Adrenal gland (tissue), 12 donors: ENCODE measurements around the gene S100A8. TPM values are rescaled to one million over a fixed set of nuclear protein-coding genes. Genes with fewer than 3 reads are reported as not detected.
A peak's percentile ranks its signal among the peaks of the same experiment; 100 is the strongest.
"Not testable (repeated sequence)": the region's sequence is repeated elsewhere in the genome, so short reads cannot be mapped to it uniquely, and the experiment has no call there.

Experiments
- DNase-seq, 7 donors: peaks; one replicate each; pipeline ENCODE4 v3.0.0-alpha.2; 2019 to 2020
- H3K27ac ChIP-seq, 5 donors: fragments of 200-600 bp; sonication (generic) in 4 of 5; 1 replicate in 3 of 5; 2 replicates in 2 of 5; pipeline versions ENCODE4 v1.5.1 to v1.8.0; 2016 to 2020; ENCODE audit warnings: mild to moderate bottlenecking in 1 of 5
- H3K27me3 ChIP-seq: fragments of 200-600 bp; 2 replicates; pipeline ENCODE4 v1.8.0; 2021
- H3K36me3 ChIP-seq, 2 donors: fragments of 200-600 bp; replicated peaks in 1 of 2; 1 replicate in 1 of 2; 2 replicates in 1 of 2; pipeline versions ENCODE4 v1.5.1 to v1.8.0; 2018 to 2022
- H3K4me1 ChIP-seq, 2 donors: fragments of 200-600 bp; replicated peaks in 1 of 2; 1 replicate in 1 of 2; 2 replicates in 1 of 2; pipeline versions ENCODE4 v1.5.1 to v1.8.0; 2018 to 2021
- H3K4me3 ChIP-seq, 4 donors: fragments of 200-600 bp; sonication (generic) in 3 of 4; one replicate each; pipeline ENCODE4 v1.5.1; 2016 to 2018
- H3K9me3 ChIP-seq, 3 donors: fragments of 200-600 bp; sonication (generic) in 1 of 3; replicated peaks in 1 of 3; 1 replicate in 2 of 3; 2 replicates in 1 of 3; pipeline versions ENCODE4 v1.5.1 to v1.8.0; 2016 to 2021
- CTCF ChIP-seq, 6 experiments: fragments of 450-650 bp in 4 of 6; fragments of 200-600 bp in 2 of 6; sonication (generic) in 1 of 6; IDR thresholded peaks; 1 replicate in 5 of 6; 2 replicates in 1 of 6; pipeline versions ENCODE4 v1.5.1 to v1.8.0; 2016 to 2021; ENCODE audit warnings: antibody characterized with exemption in 6 of 6, mild to moderate bottlenecking in 2 of 6, moderate library complexity in 1 of 6
- POLR2A ChIP-seq, 2 donors: fragments of 450-650 bp; IDR thresholded peaks; one replicate each; pipeline ENCODE4 v1.6.1; 2017; ENCODE audit warnings: antibody characterized with exemption in 2 of 2, mild to moderate bottlenecking in 2 of 2, moderate library complexity in 1 of 2
- WGBS, 4 donors: extraction: QIAGEN DNeasy Blood & Tissue Kit in 2 of 4; methylation state at CpG; one replicate each; pipeline versions ENCODE4 v1.1.5 to v1.1.7; 2013 to 2017; 5-methylcytosine and 5-hydroxymethylcytosine counted together
- intact Hi-C, 2 donors: fragments of 100-400 bp; cut with DNase I; formaldehyde crosslinking; loops; one replicate each; pipeline versions ENCODE4 v1.14.1 to v1.15.0; 2022 to 2023
- polyA plus RNA-seq, 3 donors: library from polyadenylated mRNA; stranded (reverse); fragments of 200-250 nt in 2 of 3; fragments of 350-450 nt in 1 of 3; fragmentation: Illumina TruSeq in 1 of 3; extraction: RNeasy Lipid Tissue Mini Kit (QIAGEN cat#74804) in 1 of 3; gene quantifications; one replicate each; pipeline ENCODE4 v1.2.3, GENCODE V29; 2013 to 2014
- total RNA-seq, 9 donors: library from RNA; depleted of rRNA in 4 of 9; stranded (reverse); fragments of >200 nt in 4 of 9; fragments of 120-200 nt in 1 of 9; fragmentation: NEBNext Ultra II Directional in 1 of 9; extraction: Animal tissue kit (Norgen Biotek cat#: 25700) in 1 of 9; gene quantifications; one replicate each; pipeline versions ENCODE4 v1.1.0 to v1.2.4, GENCODE V29; 2013 to 2023
- donor health status: healthy with polysubstance abuse.
- donor health status: Bipolar disorder and iron deficiency.
- donor health status: DM: yes; HTN: yes; CAD: no.
- donor health status: DM: no; HTN: no; CAD: no.
- donor health status: DM: no; HTN: no; CAD: no.
- donor health status: DM: yes; HTN: yes; CAD: no.

Gene S100A8
- total and polyA plus RNA-seq, 12 donors: 3.4 to 257 (median 58.0) TPM

GRCh38 chr1:153347856-153348255 lies 43.0 kb downstream of the S100A8 start:
- no peak for DNase-seq
- Histone ChIP-seq H3K27ac (no peak overlapping the region), H3K4me3 (no peak overlapping the region), H3K4me1 (no peaks in the 10 kb centered on the region), H3K36me3 (no peaks in the 10 kb centered on the region), H3K9me3 (no peaks in the 10 kb centered on the region), H3K27me3 (peaks cover 33% of the 10 kb centered on the region)
- 58 to 67% (median 61%) methylated on average over 7 of the region's 7 CpGs for WGBS, 4 donors
- TF ChIP-seq POLR2A (IDR thresholded peaks at IDR 0.05) (no peak), CTCF (IDR thresholded peaks at IDR 0.05) (no peak)
- intact Hi-C loops: no loop called here

- DNase-seq, H3K4me3 ChIP-seq, H3K4me1 ChIP-seq, H3K36me3 ChIP-seq, H3K27ac ChIP-seq, intact Hi-C loops, H3K9me3 ChIP-seq: not testable (repeated sequence)
- WGBS, 4 donors: 67 to 73% (median 67%) methylated on average over 14 of the region's 14 CpGs
- H3K27me3 ChIP-seq: peaks cover 33% of the 10 kb centered on the region
These were observed 43.8 kb downstream of the S100A8 start for GRCh38 chr1:153347049-153347448.

- intact Hi-C loops: no loop called here
- no peaks in the 10 kb centered on the region for H3K4me1 ChIP-seq
- H3K4me3 ChIP-seq: no peak overlapping the region
- TF ChIP-seq POLR2A (IDR thresholded peaks at IDR 0.05) (no peak), CTCF (IDR thresholded peaks at IDR 0.05) (no peak)
- no peak overlapping the region for H3K27ac ChIP-seq
- H3K27me3 ChIP-seq: peaks cover 26% of the 10 kb centered on the region
- no peaks in the 10 kb centered on the region for H3K36me3 ChIP-seq
- no peaks in the 10 kb centered on the region for H3K9me3 ChIP-seq
- no peak for DNase-seq
- WGBS, 4 donors: 58 to 70% (median 64%) methylated on average over 6 of the region's 6 CpGs
These were observed 44.7 kb downstream of the S100A8 start for GRCh38 chr1:153346077-153346723.

GRCh38 chr1:153345187-153346076 lies 45.4 kb downstream of the S100A8 start:
- no peak overlapping the region for H3K4me3 ChIP-seq
- no peaks in the 10 kb centered on the region for H3K36me3 ChIP-seq
- peak in 1 of 7 donors; percentile 34 for DNase-seq
- intact Hi-C loops: no loop called here
- no peak for TF ChIP-seq POLR2A (IDR thresholded peaks at IDR 0.05)
- no peak for TF ChIP-seq CTCF (IDR thresholded peaks at IDR 0.05)
- H3K27me3 ChIP-seq: peaks cover 24% of the 10 kb centered on the region
- no peaks in the 10 kb centered on the region for H3K4me1 ChIP-seq
- no peaks in the 10 kb centered on the region for H3K9me3 ChIP-seq
- 71 to 76% (median 72%) methylated on average over 4 to 14 of the region's 14 CpGs for WGBS, 4 donors
- H3K27ac ChIP-seq: no peak overlapping the region
